HepG2 (cell line): ENCODE data around the gene RAD17. TPM values are rescaled to one million over a fixed set of nuclear protein-coding genes. Genes with fewer than 3 reads are reported as not detected.

Source experiments
- AKAP8 ChIP-seq: sonication (generic); formaldehyde crosslinking; IDR thresholded peaks from 2 replicates; pipeline ENCODE4 v1.5.1; 2020; ENCODE audit warnings: mild to moderate bottlenecking, missing genetic modification reagents
- ETV6 ChIP-seq: sonication (generic); formaldehyde crosslinking; conservative IDR thresholded peaks from 2 replicates; pipeline ENCODE4 v1.4.0; 2020; ENCODE audit warnings: missing genetic modification reagents
- LCORL ChIP-seq, 2 experiments: fragments of 450-650 bp in 1 of 2; sonication (generic) in 1 of 2; formaldehyde crosslinking in 1 of 2; IDR thresholded peaks; 2 replicates each; pipeline versions ENCODE4 v1.5.0 to v1.6.1; 2017 to 2020; ENCODE audit warnings: antibody characterized with exemption in 1 of 2, missing genetic modification reagents in 1 of 2
- PAXIP1 ChIP-seq: sonication (generic); formaldehyde crosslinking; conservative IDR thresholded peaks from 2 replicates; pipeline ENCODE4 v1.4.0; 2020; ENCODE audit warnings: mild to moderate bottlenecking, missing genetic modification reagents, moderate library complexity
- PLRG1 ChIP-seq: fragments of 450-650 bp; conservative IDR thresholded peaks from 2 replicates; pipeline ENCODE4 v1.6.1; 2016
- POLR2AphosphoS5 ChIP-seq: IDR thresholded peaks from 2 replicates; pipeline ENCODE4 v1.6.1; 2012; ENCODE audit warnings: low read depth, low read length
- ZBTB42 ChIP-seq: sonication (generic); formaldehyde crosslinking; IDR thresholded peaks from 2 replicates; pipeline ENCODE4 v1.5.0; 2020; ENCODE audit warnings: mild to moderate bottlenecking, missing genetic modification reagents
- ZNF230 ChIP-seq: sonication (generic); formaldehyde crosslinking; IDR thresholded peaks from 2 replicates; pipeline ENCODE4 v1.4.0; 2020; ENCODE audit warnings: mild to moderate bottlenecking, missing genetic modification reagents
- ZNF350 ChIP-seq: sonication (generic); formaldehyde crosslinking; IDR thresholded peaks from 2 replicates; pipeline ENCODE4 v1.4.0; 2020; ENCODE audit warnings: mild to moderate bottlenecking, low read depth, missing genetic modification reagents, borderline replicate concordance
- ZNF556 ChIP-seq: sonication (generic); formaldehyde crosslinking; IDR thresholded peaks from 2 replicates; pipeline ENCODE4 v1.4.0; 2020; ENCODE audit warnings: mild to moderate bottlenecking, missing genetic modification reagents, borderline replicate concordance
- ZNF569 ChIP-seq: sonication (generic); formaldehyde crosslinking; IDR thresholded peaks from 2 replicates; pipeline ENCODE4 v1.5.0; 2020; ENCODE audit warnings: mild to moderate bottlenecking, missing genetic modification reagents, moderate library complexity, borderline replicate concordance
- ZNF577 ChIP-seq: sonication (generic); formaldehyde crosslinking; IDR thresholded peaks from 2 replicates; pipeline ENCODE4 v1.4.0; 2020; ENCODE audit warnings: mild to moderate bottlenecking, low read depth, missing genetic modification reagents, borderline replicate concordance
- ZNF589 ChIP-seq: sonication (generic); formaldehyde crosslinking; conservative IDR thresholded peaks from 2 replicates; pipeline ENCODE4 v1.8.0; 2022; ENCODE audit warnings: mild to moderate bottlenecking, moderate library complexity, missing genetic modification reagents
- polyA plus RNA-seq, 8 experiments: library from polyadenylated mRNA; depleted of rRNA in 3 of 8; stranded (reverse) in 7 of 8; unstranded in 1 of 8; fragments of >200 nt; fragmentation: Illumina TruSeq in 4 of 8; extraction: Trizol in 4 of 8; gene quantifications; 2 replicates each; pipeline versions ENCODE4 v1.2.1 to v1.2.3, GENCODE V29; 2011 to 2016; ENCODE audit warnings: low read depth in 4 of 8, missing spikeins in 1 of 8, mixed read lengths in 1 of 8; ENCODE audit not compliant: insufficient read depth in 1 of 8
- total RNA-seq, 5 experiments: library from RNA; depleted of rRNA; stranded (reverse); fragments of >200 nt; fragmentation: Illumina TruSeq; extraction: Trizol; gene quantifications; 2 replicates each; pipeline ENCODE4 v1.2.3, GENCODE V29; 2016; ENCODE audit warnings: low read depth in 1 of 5
- TF ChIP-seq, protein P1 (sequence below): sonication (generic); formaldehyde crosslinking; IDR thresholded peaks from 2 replicates; pipeline ENCODE4 v1.4.0; 2020; ENCODE audit warnings: mild to moderate bottlenecking, missing genetic modification reagents, borderline replicate concordance
- TF ChIP-seq, protein P2 (sequence below): sonication (generic); formaldehyde crosslinking; IDR thresholded peaks from 2 replicates; pipeline ENCODE4 v1.8.0; 2022; ENCODE audit warnings: missing genetic modification reagents, low read depth, mild to moderate bottlenecking, borderline replicate concordance
- TF ChIP-seq, protein P3 (sequence below): sonication (generic); formaldehyde crosslinking; IDR thresholded peaks from 2 replicates; pipeline ENCODE4 v1.4.0; 2020; ENCODE audit warnings: missing genetic modification reagents
- TF ChIP-seq, protein P4 (sequence below): sonication (generic); formaldehyde crosslinking; IDR thresholded peaks from 2 replicates; pipeline ENCODE4 v1.4.0; 2020; ENCODE audit warnings: missing genetic modification reagents

Gene RAD17
- total and polyA plus RNA-seq, 2 of the 13 experiments (the other 11 are each of a cell fraction or from before 2014, with no cell fraction given): 24.0 to 25.9 TPM

DNA sequence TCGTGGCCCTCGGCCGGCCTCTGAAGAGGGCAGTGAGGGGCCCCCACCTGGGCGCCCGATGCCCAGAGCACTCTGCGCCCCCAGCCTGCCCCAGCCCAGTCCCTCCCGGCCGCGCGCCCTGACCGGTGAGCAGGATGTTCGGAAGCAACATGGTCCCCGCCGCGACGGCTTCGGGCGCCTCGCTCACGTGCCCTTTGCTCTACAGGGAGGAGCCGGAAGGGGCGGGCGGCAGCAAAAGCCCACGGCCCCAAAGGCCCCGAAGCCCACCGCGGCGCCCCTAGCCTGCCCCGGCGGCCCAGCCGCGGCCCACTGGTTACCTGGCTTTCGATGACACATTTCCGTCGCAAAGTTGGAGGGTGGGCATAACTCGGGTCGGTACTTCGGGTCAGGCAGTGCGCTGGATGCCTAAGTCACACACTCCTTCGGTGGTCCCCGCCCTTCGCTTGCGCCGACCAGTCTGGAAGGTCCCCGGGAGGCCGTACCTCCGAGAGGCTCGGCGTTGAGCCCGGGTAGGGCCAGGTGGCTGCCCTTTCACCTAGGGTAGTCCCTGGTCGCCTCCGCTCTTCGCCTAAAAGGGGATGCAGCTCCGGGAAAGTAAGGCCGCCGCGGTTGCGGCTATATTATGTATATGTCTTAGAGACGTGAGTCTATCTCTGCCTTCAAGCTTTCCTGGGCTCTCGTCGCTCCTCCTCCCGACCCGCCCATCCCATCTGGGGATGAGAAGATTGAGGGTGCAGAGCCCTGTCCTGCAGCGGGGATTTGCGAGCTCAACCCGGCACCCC, at the start of gene RAD17, which contains the start of the genes AK6 and TAF9 (continued):
- TF ChIP-seq, protein P1, sequence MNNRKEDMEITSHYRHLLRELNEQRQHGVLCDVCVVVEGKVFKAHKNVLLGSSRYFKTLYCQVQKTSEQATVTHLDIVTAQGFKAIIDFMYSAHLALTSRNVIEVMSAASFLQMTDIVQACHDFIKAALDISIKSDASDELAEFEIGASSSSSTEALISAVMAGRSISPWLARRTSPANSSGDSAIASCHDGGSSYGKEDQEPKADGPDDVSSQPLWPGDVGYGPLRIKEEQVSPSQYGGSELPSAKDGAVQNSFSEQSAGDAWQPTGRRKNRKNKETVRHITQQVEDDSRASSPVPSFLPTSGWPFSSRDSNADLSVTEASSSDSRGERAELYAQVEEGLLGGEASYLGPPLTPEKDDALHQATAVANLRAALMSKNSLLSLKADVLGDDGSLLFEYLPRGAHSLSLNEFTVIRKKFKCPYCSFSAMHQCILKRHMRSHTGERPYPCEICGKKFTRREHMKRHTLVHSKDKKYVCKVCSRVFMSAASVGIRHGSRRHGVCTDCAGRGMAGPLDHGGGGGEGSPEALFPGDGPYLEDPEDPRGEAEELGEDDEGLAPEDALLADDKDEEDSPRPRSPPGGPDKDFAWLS (CRISPR knock-in tag): no peak
- peak; percentile 96 for TF ChIP-seq ZNF230 (CRISPR knock-in tag)
- peak; percentile 50; the same call in 1 of the 2 replicates for TF ChIP-seq AKAP8 (CRISPR knock-in tag)
- TF ChIP-seq ZNF577 (CRISPR knock-in tag): 0 out of 2 replicates have a peak, but pooled peaks have one; percentile 56
- peak; percentile 78; the same call in 1 of the 2 replicates for TF ChIP-seq ZBTB42 (CRISPR knock-in tag)
- peak; percentile 87 for TF ChIP-seq POLR2AphosphoS5
- TF ChIP-seq ETV6 (CRISPR knock-in tag): peak; percentile 53; the same call in 1 of the 2 replicates
- TF ChIP-seq ZNF556 (CRISPR knock-in tag): peak; percentile 73; the same call in 1 of the 2 replicates
- TF ChIP-seq, protein P2, sequence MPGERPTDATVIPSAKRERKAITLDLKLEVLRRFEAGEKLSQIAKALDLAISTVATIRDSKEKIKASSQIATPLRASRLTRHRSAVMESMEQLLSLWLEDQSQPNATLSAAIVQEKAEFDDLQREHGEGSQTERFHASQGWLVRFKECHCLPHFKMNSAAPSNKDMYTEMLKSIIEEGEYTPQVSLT: 0 out of 2 replicates have a peak, but pooled peaks have one; percentile 63
- TF ChIP-seq PLRG1: no peak
- TF ChIP-seq LCORL (IDR thresholded peaks at IDR 0.05): no peak
- TF ChIP-seq LCORL (CRISPR knock-in tag; IDR thresholded peaks at IDR 0.05): peak; percentile 34
- TF ChIP-seq ZNF569 (CRISPR knock-in tag): no peak
- peak; percentile 82 for TF ChIP-seq ZNF350 (CRISPR knock-in tag)
- TF ChIP-seq, protein P3, sequence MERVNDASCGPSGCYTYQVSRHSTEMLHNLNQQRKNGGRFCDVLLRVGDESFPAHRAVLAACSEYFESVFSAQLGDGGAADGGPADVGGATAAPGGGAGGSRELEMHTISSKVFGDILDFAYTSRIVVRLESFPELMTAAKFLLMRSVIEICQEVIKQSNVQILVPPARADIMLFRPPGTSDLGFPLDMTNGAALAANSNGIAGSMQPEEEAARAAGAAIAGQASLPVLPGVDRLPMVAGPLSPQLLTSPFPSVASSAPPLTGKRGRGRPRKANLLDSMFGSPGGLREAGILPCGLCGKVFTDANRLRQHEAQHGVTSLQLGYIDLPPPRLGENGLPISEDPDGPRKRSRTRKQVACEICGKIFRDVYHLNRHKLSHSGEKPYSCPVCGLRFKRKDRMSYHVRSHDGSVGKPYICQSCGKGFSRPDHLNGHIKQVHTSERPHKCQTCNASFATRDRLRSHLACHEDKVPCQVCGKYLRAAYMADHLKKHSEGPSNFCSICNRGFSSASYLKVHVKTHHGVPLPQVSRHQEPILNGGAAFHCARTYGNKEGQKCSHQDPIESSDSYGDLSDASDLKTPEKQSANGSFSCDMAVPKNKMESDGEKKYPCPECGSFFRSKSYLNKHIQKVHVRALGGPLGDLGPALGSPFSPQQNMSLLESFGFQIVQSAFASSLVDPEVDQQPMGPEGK (CRISPR knock-in tag): peak; percentile 66
- TF ChIP-seq PAXIP1 (CRISPR knock-in tag): peak; percentile 46
- TF ChIP-seq ZNF589: no peak; the same call in 1 of the 2 replicates
- TF ChIP-seq, protein P4, sequence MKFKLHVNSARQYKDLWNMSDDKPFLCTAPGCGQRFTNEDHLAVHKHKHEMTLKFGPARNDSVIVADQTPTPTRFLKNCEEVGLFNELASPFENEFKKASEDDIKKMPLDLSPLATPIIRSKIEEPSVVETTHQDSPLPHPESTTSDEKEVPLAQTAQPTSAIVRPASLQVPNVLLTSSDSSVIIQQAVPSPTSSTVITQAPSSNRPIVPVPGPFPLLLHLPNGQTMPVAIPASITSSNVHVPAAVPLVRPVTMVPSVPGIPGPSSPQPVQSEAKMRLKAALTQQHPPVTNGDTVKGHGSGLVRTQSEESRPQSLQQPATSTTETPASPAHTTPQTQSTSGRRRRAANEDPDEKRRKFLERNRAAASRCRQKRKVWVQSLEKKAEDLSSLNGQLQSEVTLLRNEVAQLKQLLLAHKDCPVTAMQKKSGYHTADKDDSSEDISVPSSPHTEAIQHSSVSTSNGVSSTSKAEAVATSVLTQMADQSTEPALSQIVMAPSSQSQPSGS (CRISPR knock-in tag): peak; percentile 79
